ENCODE data around the gene CDH22.

The CDH22 gene

GRCh38 chr20:46333161-46333991 is 25.1 kb upstream of the CDH22 start:
- Histone ChIP-seq H3K27ac (no peak overlapping the region), H3K4me3 (no peak overlapping the region)
- no peak for TF ChIP-seq CTCF (IDR thresholded peaks at IDR 0.05)
- no peak for DNase-seq (ENCODE audit: low spot score)

DNA sequence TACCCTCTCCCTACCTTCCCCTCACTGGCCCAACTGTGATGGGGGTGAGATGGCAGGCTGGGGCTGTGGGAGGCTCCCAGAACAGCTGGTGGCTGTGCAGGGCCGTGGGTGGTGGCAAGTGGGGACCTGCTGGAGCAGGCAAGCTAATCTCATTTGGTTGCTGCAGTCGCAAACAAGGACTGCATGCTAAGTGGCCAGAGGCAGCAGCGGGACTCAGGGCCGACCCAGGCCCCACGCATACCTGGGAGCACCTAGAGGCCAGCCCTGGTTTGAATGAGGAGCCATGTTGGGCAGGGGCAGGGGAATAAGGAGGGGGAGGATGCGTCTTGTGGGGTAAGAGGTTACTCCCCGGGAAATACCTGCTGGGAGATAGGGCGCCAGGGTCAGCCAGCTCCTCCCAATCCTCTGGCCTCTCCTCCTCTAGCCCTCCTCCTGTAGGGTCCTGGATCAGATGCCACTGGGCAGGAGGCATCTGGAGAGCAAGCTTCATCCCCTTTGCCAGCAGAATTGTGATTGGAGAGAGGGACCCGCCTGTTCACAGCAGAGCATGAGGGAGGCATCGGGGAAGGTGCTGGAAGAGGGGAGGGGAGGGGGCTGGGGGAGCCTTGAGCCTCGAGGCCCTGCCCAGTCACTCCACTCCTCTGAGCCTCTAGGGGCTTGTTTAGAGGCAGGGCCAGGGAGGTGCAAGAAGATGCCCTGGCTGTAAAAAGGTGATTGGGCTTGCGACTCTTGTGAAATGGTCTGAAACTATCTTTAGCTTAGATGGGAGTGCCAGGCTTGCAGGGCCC is 24.3 kb upstream of the CDH22 start:
- H3K27ac ChIP-seq, result no peak overlapping the region
- no peak overlapping the region for H3K4me3 ChIP-seq
- no peak for DNase-seq (ENCODE audit: low spot score)
- TF ChIP-seq CTCF (IDR thresholded peaks at IDR 0.05), result no peak

DNA sequence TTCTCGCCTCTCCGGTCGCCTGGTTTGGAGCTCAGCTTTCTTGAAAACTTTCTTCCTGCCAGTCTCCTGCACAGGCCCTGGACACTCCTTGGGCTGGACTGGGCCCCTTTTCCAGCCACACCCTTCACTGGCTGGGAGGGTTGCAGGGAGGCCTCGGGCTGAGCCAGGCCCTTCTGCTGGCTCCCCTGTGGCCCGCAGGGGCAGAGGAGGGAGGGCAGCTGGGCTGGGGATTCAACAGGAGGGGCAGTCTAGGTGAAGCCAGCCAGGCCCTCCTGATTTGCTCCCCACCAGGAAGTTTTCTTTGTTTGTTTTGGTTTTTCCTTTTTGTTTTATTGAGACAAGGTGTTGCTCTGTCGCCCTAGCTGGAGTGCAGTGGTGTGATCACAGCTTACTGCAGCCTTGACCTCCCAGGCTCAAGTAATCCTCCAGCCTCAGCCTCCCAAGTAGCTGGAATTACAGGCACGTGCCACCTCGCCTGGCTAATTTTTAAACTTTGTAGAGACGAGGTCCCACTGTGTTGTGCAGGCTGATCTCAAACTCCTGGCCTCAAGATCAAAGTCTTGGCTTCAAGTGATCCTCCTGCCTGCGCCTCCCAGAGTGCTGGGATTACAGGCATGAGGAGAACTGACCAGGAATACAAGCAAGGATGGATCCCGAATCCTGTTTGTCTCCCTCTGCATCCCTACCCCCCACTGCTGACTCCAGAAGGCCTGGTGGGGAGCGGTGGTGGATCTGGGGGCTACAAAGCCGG is 23.5 kb upstream of the CDH22 start:
- no peak for DNase-seq (ENCODE audit: low spot score)
- H3K4me3 ChIP-seq, result no peak overlapping the region
- TF ChIP-seq CTCF (IDR thresholded peaks at IDR 0.05), result no peak
- no peak overlapping the region for H3K27ac ChIP-seq

- Histone ChIP-seq H3K27ac (no peak overlapping the region), H3K4me3 (no peak overlapping the region)
- TF ChIP-seq CTCF (IDR thresholded peaks at IDR 0.05), result no peak
- DNase-seq (ENCODE audit: low spot score), result no peak
These were observed 22.6 kb upstream of the CDH22 start for GRCh38 chr20:46330831-46331371.

DNA sequence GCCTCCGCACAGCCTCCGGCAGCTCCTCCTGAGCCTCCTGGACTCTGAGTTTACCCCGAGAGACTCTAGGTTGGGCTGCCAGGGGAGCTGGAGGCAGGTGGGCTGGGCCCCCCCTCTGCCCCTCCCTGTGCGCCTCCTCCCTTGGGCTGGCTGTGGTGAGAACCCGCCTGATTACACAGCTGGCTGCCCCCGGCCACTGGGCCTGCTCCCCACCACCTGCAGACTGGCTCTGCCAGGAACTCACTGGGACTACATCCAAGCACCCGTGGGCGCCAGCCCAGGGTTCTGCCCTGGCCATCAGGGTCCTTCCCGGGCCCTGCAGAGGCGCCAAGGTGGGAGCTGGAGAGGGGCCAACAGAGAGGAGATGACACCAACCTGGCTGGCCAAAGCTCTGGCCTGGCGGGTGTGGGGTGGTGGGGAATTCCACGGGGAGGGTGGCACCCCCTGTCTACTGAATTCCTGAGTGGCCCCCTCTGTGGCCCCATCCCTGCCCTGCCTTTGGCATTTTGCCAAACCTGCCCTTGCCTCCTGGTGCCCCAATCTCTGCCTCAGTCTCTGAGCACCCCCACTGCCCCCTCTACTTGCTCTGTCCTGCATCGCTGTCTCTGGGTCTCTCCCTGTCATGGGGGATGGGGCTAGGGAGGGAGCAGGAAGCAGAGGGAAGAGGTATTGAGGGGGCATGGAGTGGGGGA is 21.9 kb upstream of the CDH22 start:
- TF ChIP-seq CTCF (IDR thresholded peaks at IDR 0.05), result no peak
- no peak for DNase-seq (ENCODE audit: low spot score)
- Histone ChIP-seq H3K27ac (no peak overlapping the region), H3K4me3 (no peak overlapping the region)

GRCh38 chr20:46328200-46328882 is 20.0 kb upstream of the CDH22 start:
- Histone ChIP-seq H3K4me3 (no peak overlapping the region), H3K27ac (no peak overlapping the region)
- no peak for DNase-seq (ENCODE audit: low spot score)
- no peak for TF ChIP-seq CTCF (IDR thresholded peaks at IDR 0.05)
